Liver (tissue), 3 donors: ENCODE results near the gene POFUT1.

Source experiments
- ATF3 ChIP-seq: IDR thresholded peaks from 2 replicates; pipeline ENCODE4 v1.6.1; 2016; ENCODE audit warnings: antibody characterized with exemption
- CTCF ChIP-seq: fragments of 150-350 bp; IDR thresholded peaks from 2 replicates; pipeline ENCODE4 v1.5.1; 2017; ENCODE audit warnings: improper control_type of control experiment, low read depth, low read length; ENCODE audit not compliant: missing input control
- FOXA1 ChIP-seq: IDR thresholded peaks from 2 replicates; pipeline ENCODE4 v1.6.1; 2016; ENCODE audit warnings: antibody characterized with exemption
- HNF4A ChIP-seq, 2 donors: conservative IDR thresholded peaks; 2 replicates each; pipeline ENCODE4 v1.6.1; 2016; ENCODE audit warnings: antibody characterized with exemption in 2 of 2, mild to moderate bottlenecking in 2 of 2
- MAX ChIP-seq: IDR thresholded peaks from 2 replicates; pipeline ENCODE4 v1.6.1; 2016; ENCODE audit warnings: antibody characterized with exemption
- RAD21 ChIP-seq, 2 donors: IDR thresholded peaks; 2 replicates each; pipeline ENCODE4 v1.6.1; 2016; ENCODE audit warnings: antibody characterized with exemption in 2 of 2, mild to moderate bottlenecking in 2 of 2
- REST ChIP-seq: IDR thresholded peaks from 2 replicates; pipeline ENCODE4 v1.6.1; 2016; ENCODE audit warnings: antibody characterized with exemption, mild to moderate bottlenecking
- SP1 ChIP-seq: IDR thresholded peaks from 2 replicates; pipeline ENCODE4 v1.6.1; 2018; ENCODE audit warnings: antibody characterized with exemption, mild to moderate bottlenecking
- TAF1 ChIP-seq: conservative IDR thresholded peaks from 2 replicates; pipeline ENCODE4 v1.6.1; 2016; ENCODE audit warnings: antibody characterized with exemption, mild to moderate bottlenecking
- YY1 ChIP-seq: IDR thresholded peaks from 2 replicates; pipeline ENCODE4 v1.6.1; 2016; ENCODE audit warnings: antibody characterized with exemption, mild to moderate bottlenecking
- ZBTB33 ChIP-seq: IDR thresholded peaks from 2 replicates; pipeline ENCODE4 v1.6.1; 2016; ENCODE audit warnings: antibody characterized with exemption
- donor health status: healthy.
- donor health status: healthy.

GRCh38 chr20:32205110-32205842 lies 2.4 kb upstream of the POFUT1 start:
- TF ChIP-seq CTCF (no peak), MAX (no peak), YY1 (no peak), REST (no peak), SP1 (no peak), ZBTB33 (no peak), TAF1 (no peak), RAD21 (IDR thresholded peaks at IDR 0.05) (no peak), FOXA1 (no peak), HNF4A (conservative IDR thresholded peaks at IDR 0.05) (no peak), ATF3 (no peak)
